ENCODE results near the gene TBC1D14.

- TF ChIP-seq CTCF (IDR thresholded peaks at IDR 0.05) (no peak), POLR2A (IDR thresholded peaks at IDR 0.05) (no peak)
These were observed 133.9 kb downstream of the TBC1D14 start, which contains the start of gene TADA2B for GRCh38 chr4:7043284-7044136.

All from heart left ventricle (tissue), 13 donors.